OCI-LY1 (cell line): Measurements from ENCODE around the gene CCDC110.

Source experiments
- H2AFZ ChIP-seq: fragments of 200-600 bp; sonication (generic), shearing (Covaris generic); 2 replicates; pipeline ENCODE4 v1.6.0; 2014; ENCODE audit warnings: antibody characterized with exemption, mild to moderate bottlenecking, low read length
- H3F3A ChIP-seq: fragments of 200-600 bp; sonication (generic), shearing (Covaris generic); 2 replicates; pipeline ENCODE4 v1.6.0; 2014; ENCODE audit warnings: mild to moderate bottlenecking, antibody characterized with exemption, low read length, moderate library complexity; ENCODE audit not compliant: insufficient read depth
- H3K27ac ChIP-seq: fragments of 200-600 bp; sonication (generic); 2 replicates; pipeline ENCODE4 v1.5.1; 2014; ENCODE audit warnings: low read length, mixed run types, mild to moderate bottlenecking, low read depth; ENCODE audit not compliant: poor library complexity, severe bottlenecking
- H3K27me3 ChIP-seq: fragments of 200-600 bp; sonication (generic); 2 replicates; pipeline ENCODE4 v1.6.0; 2014; ENCODE audit warnings: antibody characterized with exemption, mild to moderate bottlenecking, low read length, moderate library complexity; ENCODE audit not compliant: insufficient read depth
- H3K36me3 ChIP-seq: fragments of 200-600 bp; sonication (generic); 2 replicates; pipeline ENCODE4 v1.6.1; 2014; ENCODE audit warnings: mild to moderate bottlenecking, antibody characterized with exemption, low read length, moderate library complexity, mixed read lengths; ENCODE audit not compliant: insufficient read depth
- H3K4me1 ChIP-seq: fragments of 200-600 bp; sonication (generic); 2 replicates; pipeline ENCODE4 v1.5.1; 2014; ENCODE audit warnings: mild to moderate bottlenecking, low read length, moderate library complexity; ENCODE audit not compliant: insufficient read depth, severe bottlenecking
- H3K4me2 ChIP-seq: fragments of 200-600 bp; sonication (generic), shearing (Covaris generic); 2 replicates; pipeline ENCODE4 v1.6.1; 2014; ENCODE audit warnings: low read length
- H3K4me3 ChIP-seq: fragments of 200-600 bp; sonication (generic); 2 replicates; pipeline ENCODE4 v1.5.1; 2014; ENCODE audit warnings: low read length, low read depth, mild to moderate bottlenecking, mixed read lengths; ENCODE audit not compliant: poor library complexity, severe bottlenecking
- H3K79me2 ChIP-seq: fragments of 200-600 bp; shearing (Covaris generic); 2 replicates; pipeline ENCODE4 v1.6.1; 2016; ENCODE audit warnings: mixed run types, low read length, mixed read lengths; ENCODE audit not compliant: insufficient read depth
- H3K9ac ChIP-seq: fragments of 200-600 bp; sonication (generic), shearing (Covaris generic); 2 replicates; pipeline ENCODE4 v1.6.1; 2014; ENCODE audit warnings: mild to moderate bottlenecking, low read length, mixed read lengths
- H3K9me2 ChIP-seq: fragments of 200-600 bp; sonication (generic), shearing (Covaris generic); 2 replicates; pipeline ENCODE4 v1.6.1; 2014; ENCODE audit warnings: low read depth, mild to moderate bottlenecking, low read length, mixed read lengths
- H3K9me3 ChIP-seq: fragments of 200-600 bp; shearing (Covaris generic); 2 replicates; pipeline ENCODE4 v1.6.1; 2014; ENCODE audit warnings: low read length, mixed read lengths
- H4K20me1 ChIP-seq: fragments of 200-600 bp; sonication (generic), shearing (Covaris generic); 2 replicates; pipeline ENCODE4 v1.6.0; 2016; ENCODE audit warnings: mild to moderate bottlenecking, low read length; ENCODE audit not compliant: insufficient read depth
- EZH2 ChIP-seq: fragments of 200-600 bp; sonication (generic), shearing (Covaris generic); IDR thresholded peaks from 2 replicates; pipeline ENCODE4 v1.8.0; 2017; ENCODE audit warnings: borderline replicate concordance, mixed run types, mild to moderate bottlenecking, antibody characterized with exemption, low read length, moderate library complexity, mixed read lengths
- TF ChIP-seq, protein P1 (sequence below): fragments of 200-600 bp; sonication (generic), shearing (Covaris generic); IDR thresholded peaks from 2 replicates; pipeline ENCODE4 v1.5.1; 2017; ENCODE audit warnings: mild to moderate bottlenecking, antibody characterized with exemption, low read length, moderate library complexity, mixed read lengths

CCDC110 gene

DNA sequence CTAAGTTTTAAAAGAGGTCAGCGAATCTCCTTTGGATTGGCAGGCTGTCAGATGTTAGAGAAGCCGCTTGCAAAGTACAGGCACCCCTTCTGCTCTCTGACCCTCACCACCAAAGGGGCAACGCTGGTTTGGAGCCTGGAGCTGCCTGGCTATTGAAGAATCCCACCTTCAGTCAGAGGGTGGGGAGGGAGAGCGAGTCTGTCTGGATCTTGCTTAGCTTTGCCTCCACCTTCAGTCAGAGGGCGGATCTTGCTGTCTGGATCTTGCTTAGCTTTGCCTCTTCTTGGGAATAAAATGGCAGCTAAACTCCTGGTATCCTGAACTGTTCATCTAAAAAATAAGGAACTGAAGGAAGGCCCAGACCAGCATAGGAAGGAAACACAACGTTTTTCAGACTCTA, 7.3 kb downstream of the CCDC110 start:
- no peaks in the 10 kb centered on the region; the same call in 1 of the 2 replicates for H3K27me3 ChIP-seq
- H3K9ac ChIP-seq, result no peak overlapping the region
- H3K4me3 ChIP-seq, result no peak overlapping the region
- H3K9me2 ChIP-seq, result no peaks in the 10 kb centered on the region
- no peaks in the 10 kb centered on the region for H3K79me2 ChIP-seq
- no peak overlapping the region for H2AFZ ChIP-seq
- TF ChIP-seq EZH2, result no peak
- TF ChIP-seq, protein P1, sequence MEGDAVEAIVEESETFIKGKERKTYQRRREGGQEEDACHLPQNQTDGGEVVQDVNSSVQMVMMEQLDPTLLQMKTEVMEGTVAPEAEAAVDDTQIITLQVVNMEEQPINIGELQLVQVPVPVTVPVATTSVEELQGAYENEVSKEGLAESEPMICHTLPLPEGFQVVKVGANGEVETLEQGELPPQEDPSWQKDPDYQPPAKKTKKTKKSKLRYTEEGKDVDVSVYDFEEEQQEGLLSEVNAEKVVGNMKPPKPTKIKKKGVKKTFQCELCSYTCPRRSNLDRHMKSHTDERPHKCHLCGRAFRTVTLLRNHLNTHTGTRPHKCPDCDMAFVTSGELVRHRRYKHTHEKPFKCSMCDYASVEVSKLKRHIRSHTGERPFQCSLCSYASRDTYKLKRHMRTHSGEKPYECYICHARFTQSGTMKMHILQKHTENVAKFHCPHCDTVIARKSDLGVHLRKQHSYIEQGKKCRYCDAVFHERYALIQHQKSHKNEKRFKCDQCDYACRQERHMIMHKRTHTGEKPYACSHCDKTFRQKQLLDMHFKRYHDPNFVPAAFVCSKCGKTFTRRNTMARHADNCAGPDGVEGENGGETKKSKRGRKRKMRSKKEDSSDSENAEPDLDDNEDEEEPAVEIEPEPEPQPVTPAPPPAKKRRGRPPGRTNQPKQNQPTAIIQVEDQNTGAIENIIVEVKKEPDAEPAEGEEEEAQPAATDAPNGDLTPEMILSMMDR, result no peak
- no peaks in the 10 kb centered on the region for H4K20me1 ChIP-seq
- H3K4me1 ChIP-seq, result peaks cover 4% of the 10 kb centered on the region
- no peak overlapping the region for H3K27ac ChIP-seq
- H3K36me3 ChIP-seq, result no peaks in the 10 kb centered on the region
- H3F3A ChIP-seq, result no peaks in the 10 kb centered on the region
- H3K9me3 ChIP-seq, result no peaks in the 10 kb centered on the region
- H3K4me2 ChIP-seq, result no peak overlapping the region

DNA sequence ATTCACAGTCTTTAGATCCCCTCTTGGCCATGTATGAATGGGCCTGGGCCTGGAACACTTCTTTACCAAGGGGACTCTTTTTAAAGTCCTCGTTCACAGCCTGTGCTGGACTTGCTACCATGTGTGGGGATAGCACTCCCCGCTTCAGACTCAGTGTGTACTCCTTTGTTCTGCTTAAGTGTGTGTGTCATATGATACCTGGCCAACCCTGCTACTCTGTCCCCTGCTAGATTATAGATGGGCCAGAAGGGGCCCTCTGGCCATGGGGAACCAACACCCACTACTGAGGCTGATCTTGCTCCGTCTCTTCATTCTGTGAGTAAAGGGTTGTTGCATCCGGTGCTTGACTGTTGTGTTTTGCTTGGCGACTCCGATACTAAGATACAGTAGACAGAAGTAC, 8.0 kb downstream of the CCDC110 start:
- Histone ChIP-seq H3K4me3 (no peak overlapping the region), H3F3A (no peaks in the 10 kb centered on the region), H3K27me3 (no peaks in the 10 kb centered on the region), H3K9ac (no peak overlapping the region), H4K20me1 (no peaks in the 10 kb centered on the region), H3K4me1 (no peaks in the 10 kb centered on the region), H3K79me2 (no peaks in the 10 kb centered on the region), H3K36me3 (no peaks in the 10 kb centered on the region), H3K9me3 (no peaks in the 10 kb centered on the region), H3K4me2 (no peak overlapping the region), H2AFZ (no peak overlapping the region), H3K27ac (no peak overlapping the region), H3K9me2 (no peaks in the 10 kb centered on the region)
- TF ChIP-seq EZH2, result no peak
- TF ChIP-seq, protein P1, result no peak

DNA sequence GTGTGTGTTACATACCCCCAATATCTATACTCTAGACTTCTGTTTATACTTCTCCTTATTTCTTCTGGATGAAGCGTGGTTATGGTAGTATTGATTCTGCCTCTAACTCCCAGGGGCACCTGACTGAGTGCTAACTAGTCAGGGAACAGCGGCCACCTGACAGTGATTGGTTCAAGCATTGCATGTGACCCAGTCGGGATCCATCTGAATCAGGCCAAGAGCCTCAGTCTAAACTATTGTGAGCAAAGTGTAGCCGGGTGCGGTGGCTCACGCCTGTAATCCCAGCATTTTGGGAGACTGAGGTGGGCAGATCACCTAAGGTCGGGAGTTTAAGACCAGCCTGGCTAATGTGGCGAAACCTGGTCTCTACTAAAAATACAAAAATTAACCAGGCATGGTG, 10.0 kb downstream of the CCDC110 start:
- TF ChIP-seq EZH2, result no peak
- TF ChIP-seq, protein P1, result no peak
- no peak overlapping the region for H3K9ac ChIP-seq
- no peaks in the 10 kb centered on the region for H3K4me1 ChIP-seq
- H3K4me2 ChIP-seq, result no peak overlapping the region
- H4K20me1 ChIP-seq, result no peaks in the 10 kb centered on the region
- H3K36me3 ChIP-seq, result no peaks in the 10 kb centered on the region
- no peaks in the 10 kb centered on the region for H3K9me2 ChIP-seq
- H3K27me3 ChIP-seq, result no peaks in the 10 kb centered on the region
- H3K79me2 ChIP-seq, result no peaks in the 10 kb centered on the region
- H3F3A ChIP-seq, result no peaks in the 10 kb centered on the region
- no peak overlapping the region for H3K27ac ChIP-seq
- H3K4me3 ChIP-seq, result no peak overlapping the region
- no peaks in the 10 kb centered on the region for H3K9me3 ChIP-seq
- no peak overlapping the region for H2AFZ ChIP-seq
